ENCODE data around the gene ERN1.

ERN1 gene

GRCh38 chr17:64051153-64051552, 78.8 kb downstream of the ERN1 start:
- no peak overlapping the region for H3K9ac ChIP-seq (ENCODE audit: low read length)
- no peaks in the 10 kb centered on the region for H3K9me3 ChIP-seq (ENCODE audit: control insufficient read depth, low read length)
- H3K27me3 ChIP-seq (replicated peaks; ENCODE audit: control insufficient read depth, insufficient read depth, low read length) = no peaks in the 10 kb centered on the region
- H3K36me3 ChIP-seq (ENCODE audit: control insufficient read depth, insufficient read depth, low read length, severe bottlenecking) = peaks cover 98% of the 10 kb centered on the region
- DNase-seq (ENCODE audit: low read depth) = no peak
- no peak overlapping the region for H3K4me3 ChIP-seq (ENCODE audit: low read length)
- H3K4me1 ChIP-seq (ENCODE audit: control insufficient read depth, insufficient read depth, low read length) = no peaks in the 10 kb centered on the region

GRCh38 chr17:64048805-64049204, 81.1 kb downstream of the ERN1 start:
- Histone ChIP-seq H3K36me3 (ENCODE audit: control insufficient read depth, insufficient read depth, low read length, severe bottlenecking) (peaks cover 99% of the 10 kb centered on the region), H3K9ac (ENCODE audit: low read length) (no peak overlapping the region), H3K4me3 (ENCODE audit: low read length) (no peak overlapping the region), H3K4me1 (ENCODE audit: control insufficient read depth, insufficient read depth, low read length) (no peaks in the 10 kb centered on the region), H3K9me3 (ENCODE audit: control insufficient read depth, low read length) (no peaks in the 10 kb centered on the region), H3K27me3 (replicated peaks; ENCODE audit: control insufficient read depth, insufficient read depth, low read length) (no peaks in the 10 kb centered on the region)
- DNase-seq (ENCODE audit: low read depth) = no peak

- H3K4me1 ChIP-seq (ENCODE audit: control insufficient read depth, insufficient read depth, low read length) = no peaks in the 10 kb centered on the region
- H3K27me3 ChIP-seq (replicated peaks; ENCODE audit: control insufficient read depth, insufficient read depth, low read length) = no peaks in the 10 kb centered on the region
Measured at GRCh38 chr17:64045176-64045575, 84.8 kb downstream of the ERN1 start.

DNA sequence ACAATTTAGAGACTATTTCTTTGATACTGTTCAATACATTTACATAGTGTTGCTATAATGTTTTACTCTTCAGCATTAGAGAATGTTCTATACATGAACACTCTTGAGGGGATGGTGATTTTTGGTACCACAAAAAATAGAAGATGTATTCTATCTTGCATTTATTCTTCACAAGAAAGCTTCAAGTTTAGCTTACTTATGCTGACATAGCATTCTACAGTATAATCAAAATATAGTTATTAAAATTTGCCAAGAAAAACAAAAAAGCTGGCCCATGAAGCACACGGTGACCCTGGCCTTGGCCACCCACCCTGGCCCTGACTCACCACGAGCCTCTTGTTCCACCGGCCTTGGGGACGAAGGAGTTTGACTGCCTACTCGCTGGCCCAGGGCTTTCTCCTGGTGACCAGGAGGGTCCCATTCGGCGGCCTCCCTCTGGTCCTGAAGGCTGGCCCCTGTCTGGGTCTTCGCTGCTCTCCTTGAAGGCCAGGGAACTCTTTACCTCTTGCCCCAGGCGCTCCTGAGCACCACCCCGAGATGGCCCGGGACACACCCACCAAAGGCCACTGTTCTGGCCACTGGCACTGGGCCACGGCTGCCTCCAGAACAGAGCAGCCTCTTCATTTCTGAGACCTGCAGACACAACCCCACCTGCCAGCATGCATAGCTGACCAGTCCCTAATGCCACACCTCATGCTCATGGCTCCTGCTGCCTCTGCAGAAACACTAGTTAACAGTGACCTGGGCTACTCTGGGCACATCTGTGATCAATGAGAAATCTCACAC, 87.1 kb downstream of the ERN1 start:
- DNase-seq (ENCODE audit: low read depth) = no peak
- Histone ChIP-seq H3K36me3 (ENCODE audit: control insufficient read depth, insufficient read depth, low read length, severe bottlenecking) (peaks cover 65% of the 10 kb centered on the region), H3K4me3 (ENCODE audit: low read length) (no peak overlapping the region), H3K9ac (ENCODE audit: low read length) (no peak overlapping the region), H3K27me3 (replicated peaks; ENCODE audit: control insufficient read depth, insufficient read depth, low read length) (no peaks in the 10 kb centered on the region), H3K9me3 (ENCODE audit: control insufficient read depth, low read length) (no peaks in the 10 kb centered on the region), H3K4me1 (ENCODE audit: control insufficient read depth, insufficient read depth, low read length) (no peaks in the 10 kb centered on the region)

More at GRCh38 chr17:64045176-64045575, 84.8 kb downstream of the ERN1 start:
- Histone ChIP-seq H3K36me3 (ENCODE audit: control insufficient read depth, insufficient read depth, low read length, severe bottlenecking) (peaks cover 79% of the 10 kb centered on the region), H3K4me3 (ENCODE audit: low read length) (no peak overlapping the region), H3K9me3 (ENCODE audit: control insufficient read depth, low read length) (no peaks in the 10 kb centered on the region), H3K9ac (ENCODE audit: low read length) (no peak overlapping the region)
- no peak for DNase-seq (ENCODE audit: low read depth)

- H3K4me3 ChIP-seq (ENCODE audit: low read length) = no peak overlapping the region
- H3K9me3 ChIP-seq (ENCODE audit: control insufficient read depth, low read length) = no peaks in the 10 kb centered on the region
Measured at GRCh38 chr17:64041912-64042311, 88.0 kb downstream of the ERN1 start.

GRCh38 chr17:64040206-64040605, 89.7 kb downstream of the ERN1 start:
- H3K9ac ChIP-seq (ENCODE audit: low read length) = no peak overlapping the region
- no peaks in the 10 kb centered on the region for H3K4me1 ChIP-seq (ENCODE audit: control insufficient read depth, insufficient read depth, low read length)
- peaks cover 40% of the 10 kb centered on the region for H3K36me3 ChIP-seq (ENCODE audit: control insufficient read depth, insufficient read depth, low read length, severe bottlenecking)
- H3K27me3 ChIP-seq (replicated peaks; ENCODE audit: control insufficient read depth, insufficient read depth, low read length) = no peaks in the 10 kb centered on the region
- H3K9me3 ChIP-seq (ENCODE audit: control insufficient read depth, low read length) = no peaks in the 10 kb centered on the region
- DNase-seq (ENCODE audit: low read depth) = no peak
- H3K4me3 ChIP-seq (ENCODE audit: low read length) = no peak overlapping the region

More at GRCh38 chr17:64041912-64042311, 88.0 kb downstream of the ERN1 start:
- H3K27me3 ChIP-seq (replicated peaks; ENCODE audit: control insufficient read depth, insufficient read depth, low read length) = no peaks in the 10 kb centered on the region
- no peaks in the 10 kb centered on the region for H3K4me1 ChIP-seq (ENCODE audit: control insufficient read depth, insufficient read depth, low read length)
- no peak for DNase-seq (ENCODE audit: low read depth)
- H3K36me3 ChIP-seq (ENCODE audit: control insufficient read depth, insufficient read depth, low read length, severe bottlenecking) = peaks cover 57% of the 10 kb centered on the region
- no peak overlapping the region for H3K9ac ChIP-seq (ENCODE audit: low read length)

- Histone ChIP-seq H3K9me3 (ENCODE audit: control insufficient read depth, low read length) (no peaks in the 10 kb centered on the region), H3K4me3 (ENCODE audit: low read length) (no peak overlapping the region), H3K4me1 (ENCODE audit: control insufficient read depth, insufficient read depth, low read length) (no peaks in the 10 kb centered on the region), H3K9ac (ENCODE audit: low read length) (no peak overlapping the region), H3K27me3 (replicated peaks; ENCODE audit: control insufficient read depth, insufficient read depth, low read length) (no peaks in the 10 kb centered on the region), H3K36me3 (ENCODE audit: control insufficient read depth, insufficient read depth, low read length, severe bottlenecking) (peaks cover 28% of the 10 kb centered on the region)
- DNase-seq (ENCODE audit: low read depth) = no peak
Measured at GRCh38 chr17:64039106-64039400, 90.9 kb downstream of the ERN1 start.

DNA sequence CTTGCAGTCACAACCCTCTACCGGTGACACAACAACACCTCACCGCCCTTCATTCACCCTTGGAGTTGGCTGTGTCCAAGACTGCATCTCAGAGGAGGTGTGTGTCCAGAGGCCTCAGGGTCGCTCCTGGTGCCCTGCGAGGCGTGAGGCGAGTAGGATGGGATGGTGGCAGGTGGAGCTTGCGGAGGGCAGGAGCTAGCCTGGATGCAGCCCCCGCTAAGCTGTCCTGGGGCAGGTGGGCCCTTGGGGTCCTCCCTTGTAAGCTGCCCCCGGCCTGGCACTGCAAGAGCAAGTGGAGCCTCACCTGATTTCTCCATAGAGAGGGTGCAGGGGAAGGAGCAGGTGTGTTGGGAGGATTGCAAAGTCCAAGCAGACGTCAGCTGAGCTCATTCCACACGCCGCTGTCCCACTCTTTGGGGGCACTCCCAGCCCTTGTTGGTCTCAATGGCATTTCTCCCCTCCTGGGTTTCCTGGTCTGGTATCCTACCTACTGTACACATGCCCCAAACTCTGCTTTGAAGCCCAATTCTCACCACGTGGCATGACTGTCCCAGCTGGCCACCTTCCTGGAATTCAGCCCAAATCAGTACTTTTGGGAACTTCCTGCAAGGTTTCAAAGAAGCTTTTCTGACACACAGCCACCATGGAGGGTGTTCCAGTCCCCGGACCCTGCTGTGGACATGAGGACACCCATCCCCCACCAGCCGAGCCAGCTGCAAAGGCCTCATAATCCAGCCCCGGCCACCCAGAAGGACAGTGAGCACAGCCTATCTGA, 91.4 kb downstream of the ERN1 start:
- H3K27me3 ChIP-seq (replicated peaks; ENCODE audit: control insufficient read depth, insufficient read depth, low read length) = no peaks in the 10 kb centered on the region
- H3K4me1 ChIP-seq (ENCODE audit: control insufficient read depth, insufficient read depth, low read length) = no peaks in the 10 kb centered on the region
- H3K9me3 ChIP-seq (ENCODE audit: control insufficient read depth, low read length) = no peaks in the 10 kb centered on the region
- DNase-seq (ENCODE audit: low read depth) = no peak
- H3K9ac ChIP-seq (ENCODE audit: low read length) = no peak overlapping the region
- H3K4me3 ChIP-seq (ENCODE audit: low read length) = no peak overlapping the region
- peaks cover 23% of the 10 kb centered on the region for H3K36me3 ChIP-seq (ENCODE audit: control insufficient read depth, insufficient read depth, low read length, severe bottlenecking)

DNA sequence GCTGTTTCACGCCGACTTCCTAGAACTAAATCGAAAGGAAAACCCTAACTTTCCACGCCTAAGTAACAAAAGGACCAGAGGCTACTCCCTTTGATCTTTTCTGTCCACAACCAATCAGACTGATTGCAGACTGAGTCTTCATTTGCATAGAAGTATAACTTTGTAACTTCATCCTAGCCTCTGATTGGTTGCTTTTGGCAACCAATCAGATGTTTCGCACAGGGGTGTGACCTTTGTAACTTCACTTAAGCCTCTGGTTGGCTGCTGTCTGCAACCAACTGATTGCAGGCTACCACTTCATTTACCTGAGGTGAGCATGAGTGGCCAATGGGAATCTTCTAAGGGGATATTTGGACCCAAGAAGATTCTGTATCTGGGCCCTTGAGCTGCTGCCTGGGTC, 92.1 kb downstream of the ERN1 start:
- Histone ChIP-seq H3K4me1 (ENCODE audit: control insufficient read depth, insufficient read depth, low read length) (no peaks in the 10 kb centered on the region), H3K9me3 (ENCODE audit: control insufficient read depth, low read length) (no peaks in the 10 kb centered on the region), H3K9ac (ENCODE audit: low read length) (no peak overlapping the region), H3K27me3 (replicated peaks; ENCODE audit: control insufficient read depth, insufficient read depth, low read length) (no peaks in the 10 kb centered on the region), H3K36me3 (ENCODE audit: control insufficient read depth, insufficient read depth, low read length, severe bottlenecking) (peaks cover 19% of the 10 kb centered on the region), H3K4me3 (ENCODE audit: low read length) (no peak overlapping the region)
- DNase-seq (ENCODE audit: low read depth) = no peak

GRCh38 chr17:64037180-64037579, 92.8 kb downstream of the ERN1 start:
- DNase-seq (ENCODE audit: low read depth) = no peak
- H3K9me3 ChIP-seq (ENCODE audit: control insufficient read depth, low read length) = no peaks in the 10 kb centered on the region
- H3K36me3 ChIP-seq (ENCODE audit: control insufficient read depth, insufficient read depth, low read length, severe bottlenecking) = peaks cover 14% of the 10 kb centered on the region
- no peak overlapping the region for H3K4me3 ChIP-seq (ENCODE audit: low read length)
- no peak overlapping the region for H3K9ac ChIP-seq (ENCODE audit: low read length)
- H3K4me1 ChIP-seq (ENCODE audit: control insufficient read depth, insufficient read depth, low read length) = no peaks in the 10 kb centered on the region
- H3K27me3 ChIP-seq (replicated peaks; ENCODE audit: control insufficient read depth, insufficient read depth, low read length) = no peaks in the 10 kb centered on the region

DNA sequence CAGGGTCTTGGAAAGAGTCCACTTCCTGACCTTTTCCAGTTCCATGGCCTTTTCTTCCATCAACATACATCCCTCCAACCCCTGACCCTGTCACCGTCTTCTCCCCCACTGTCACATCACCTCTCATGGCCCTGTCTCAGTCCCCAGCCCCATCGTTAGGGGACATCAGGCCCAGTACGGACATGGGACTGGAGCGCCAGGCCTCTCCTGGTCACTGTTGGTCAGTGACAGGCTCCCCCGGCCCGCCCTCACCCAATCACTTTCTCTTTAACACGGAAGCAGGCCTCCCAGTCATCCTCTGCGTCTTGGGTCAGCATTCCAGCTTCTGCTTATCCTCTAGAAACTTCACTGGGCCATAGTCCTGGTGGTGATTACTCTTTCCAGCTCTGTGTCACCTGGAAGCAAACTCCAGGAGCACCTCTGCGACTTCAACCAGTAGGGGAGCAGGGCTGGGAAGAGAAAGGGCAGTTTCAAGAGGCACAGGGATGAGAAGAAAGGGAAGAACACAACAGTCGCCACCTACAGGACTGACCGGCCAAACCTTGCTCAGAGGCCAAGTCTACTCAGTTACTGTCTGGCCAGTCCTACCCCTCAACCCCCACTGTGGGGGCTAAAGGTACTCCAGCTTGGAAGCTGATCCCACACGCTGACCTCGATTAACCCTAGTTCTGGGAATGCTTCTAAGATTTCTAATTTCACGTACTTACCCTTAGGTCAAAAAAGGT, 93.6 kb downstream of the ERN1 start:
- Histone ChIP-seq H3K36me3 (ENCODE audit: control insufficient read depth, insufficient read depth, low read length, severe bottlenecking) (peaks cover 10% of the 10 kb centered on the region), H3K9me3 (ENCODE audit: control insufficient read depth, low read length) (no peaks in the 10 kb centered on the region), H3K4me3 (ENCODE audit: low read length) (no peak overlapping the region), H3K27me3 (replicated peaks; ENCODE audit: control insufficient read depth, insufficient read depth, low read length) (no peaks in the 10 kb centered on the region), H3K4me1 (ENCODE audit: control insufficient read depth, insufficient read depth, low read length) (no peaks in the 10 kb centered on the region), H3K9ac (ENCODE audit: low read length) (no peak overlapping the region)
- no peak for DNase-seq (ENCODE audit: low read depth)

All from adipocyte (in vitro differentiated cells).